ENCODE measurements around the gene CPAMD8. TPM values are rescaled to one million over a fixed set of nuclear protein-coding genes. Genes with fewer than 3 reads are reported as not detected.

Gene CPAMD8
- total and polyA plus RNA-seq, 2 donors (not counting 1 experiment from before 2014, with no cell fraction given): 0.14 to 1.7 TPM

- Histone ChIP-seq H3K36me3 (ENCODE audit: control insufficient read depth, insufficient read depth, low read length) (peaks cover 2% of the 10 kb centered on the region), H3K4me2 (ENCODE audit: extremely low read depth, insufficient read depth, low read length) (no peak overlapping the region), H3K9ac (ENCODE audit: insufficient read depth, low read length) (no peak overlapping the region), H3K79me2 (ENCODE audit: control insufficient read depth, insufficient read depth, low read length) (no peaks in the 10 kb centered on the region), H3K4me1 (ENCODE audit: control insufficient read depth, extremely low read depth, insufficient read depth, low read length) (no peaks in the 10 kb centered on the region), H4K20me1 (ENCODE audit: control insufficient read depth, extremely low read depth, insufficient read depth, low read length) (no peaks in the 10 kb centered on the region), H3K27me3 (ENCODE audit: control insufficient read depth, insufficient read depth, low read length) (no peaks in the 10 kb centered on the region), H3K27ac (ENCODE audit: insufficient read depth, low read length) (no peak overlapping the region), H2AFZ (ENCODE audit: low read length) (no peak overlapping the region), H3K9me3 (ENCODE audit: control insufficient read depth, insufficient read depth, low read depth, low read length) (no peaks in the 10 kb centered on the region), H3K4me3 (replicated peaks in 1 of 4; ENCODE audit: control extremely low read depth in 1 of 4, insufficient read depth in 1 of 4, low read depth in 3 of 4, low read length in 4 of 4) (no peak overlapping the region)
- DNase-seq (ENCODE audit: low read depth in 2 of 2): no peak
- no peak for TF ChIP-seq CTCF (conservative IDR thresholded peaks at IDR 0.05 in 1 of 2, IDR thresholded peaks at IDR 0.05 in 1 of 2; ENCODE audit: low read depth in 1 of 2, low read length in 2 of 2)
- TF ChIP-seq EZH2 (IDR thresholded peaks at IDR 0.05; ENCODE audit: low read length, missing control alignments): no peak
These were observed 143.1 kb downstream of the CPAMD8 start for GRCh38 chr19:16883522-16883921.

- DNase-seq (ENCODE audit: low read depth in 2 of 2): no peak
- H4K20me1 ChIP-seq (ENCODE audit: control insufficient read depth, extremely low read depth, insufficient read depth, low read length): no peaks in the 10 kb centered on the region
- H3K36me3 ChIP-seq (ENCODE audit: control insufficient read depth, insufficient read depth, low read length): peaks cover 7% of the 10 kb centered on the region
- H3K4me3 ChIP-seq (replicated peaks in 1 of 4; ENCODE audit: control extremely low read depth in 1 of 4, insufficient read depth in 1 of 4, low read depth in 3 of 4, low read length in 4 of 4): no peak overlapping the region
- no peak overlapping the region for H3K9ac ChIP-seq (ENCODE audit: insufficient read depth, low read length)
- no peaks in the 10 kb centered on the region for H3K27me3 ChIP-seq (ENCODE audit: control insufficient read depth, insufficient read depth, low read length)
- no peak overlapping the region for H2AFZ ChIP-seq (ENCODE audit: low read length)
- H3K27ac ChIP-seq (ENCODE audit: insufficient read depth, low read length): no peak overlapping the region
- H3K9me3 ChIP-seq (ENCODE audit: control insufficient read depth, insufficient read depth, low read depth, low read length): no peaks in the 10 kb centered on the region
- no peak overlapping the region for H3K4me2 ChIP-seq (ENCODE audit: extremely low read depth, insufficient read depth, low read length)
- TF ChIP-seq EZH2 (IDR thresholded peaks at IDR 0.05; ENCODE audit: low read length, missing control alignments) (no peak), CTCF (conservative IDR thresholded peaks at IDR 0.05 in 1 of 2, IDR thresholded peaks at IDR 0.05 in 1 of 2; ENCODE audit: low read depth in 1 of 2, low read length in 2 of 2) (no peak)
- no peaks in the 10 kb centered on the region for H3K4me1 ChIP-seq (ENCODE audit: control insufficient read depth, extremely low read depth, insufficient read depth, low read length)
- no peaks in the 10 kb centered on the region for H3K79me2 ChIP-seq (ENCODE audit: control insufficient read depth, insufficient read depth, low read length)
These were observed 144.5 kb downstream of the CPAMD8 start for GRCh38 chr19:16882146-16882545.

GRCh38 chr19:16880884-16881554 is 145.6 kb downstream of the CPAMD8 start:
- H3K27ac ChIP-seq (ENCODE audit: insufficient read depth, low read length): no peak overlapping the region
- TF ChIP-seq EZH2 (IDR thresholded peaks at IDR 0.05; ENCODE audit: low read length, missing control alignments): no peak
- no peak for TF ChIP-seq CTCF (conservative IDR thresholded peaks at IDR 0.05 in 1 of 2, IDR thresholded peaks at IDR 0.05 in 1 of 2; ENCODE audit: low read depth in 1 of 2, low read length in 2 of 2)
- no peaks in the 10 kb centered on the region for H3K27me3 ChIP-seq (ENCODE audit: control insufficient read depth, insufficient read depth, low read length)
- H3K4me3 ChIP-seq (replicated peaks in 1 of 4; ENCODE audit: control extremely low read depth in 1 of 4, insufficient read depth in 1 of 4, low read depth in 3 of 4, low read length in 4 of 4): no peak overlapping the region
- H3K9ac ChIP-seq (ENCODE audit: insufficient read depth, low read length): no peak overlapping the region
- H3K36me3 ChIP-seq (ENCODE audit: control insufficient read depth, insufficient read depth, low read length): peaks cover 15% of the 10 kb centered on the region
- H3K9me3 ChIP-seq (ENCODE audit: control insufficient read depth, insufficient read depth, low read depth, low read length): no peaks in the 10 kb centered on the region
- no peaks in the 10 kb centered on the region for H3K79me2 ChIP-seq (ENCODE audit: control insufficient read depth, insufficient read depth, low read length)
- no peak overlapping the region for H3K4me2 ChIP-seq (ENCODE audit: extremely low read depth, insufficient read depth, low read length)
- DNase-seq (ENCODE audit: low read depth in 2 of 2): no peak
- no peak overlapping the region for H2AFZ ChIP-seq (ENCODE audit: low read length)
- no peaks in the 10 kb centered on the region for H3K4me1 ChIP-seq (ENCODE audit: control insufficient read depth, extremely low read depth, insufficient read depth, low read length)
- no peaks in the 10 kb centered on the region for H4K20me1 ChIP-seq (ENCODE audit: control insufficient read depth, extremely low read depth, insufficient read depth, low read length)

All from fibroblast of lung (primary cell).